HUES48 (cell line): ENCODE measurements around the gene ADCY5.

Experiments used
- H3K27ac ChIP-seq: one replicate; pipeline ENCODE4 v1.7.0; 2013; ENCODE audit warnings: low read depth, low read length, inconsistent platforms
- H3K27me3 ChIP-seq: 2 replicates; pipeline ENCODE4 v1.6.1; 2013; ENCODE audit warnings: mild to moderate bottlenecking, low read length; ENCODE audit not compliant: control insufficient read depth, insufficient read depth
- H3K36me3 ChIP-seq: 2 replicates; pipeline ENCODE4 v1.6.1; 2013; ENCODE audit warnings: low read length; ENCODE audit not compliant: control insufficient read depth, insufficient read depth
- H3K4me1 ChIP-seq: 2 replicates; pipeline ENCODE4 v1.6.1; 2013; ENCODE audit warnings: mild to moderate bottlenecking, low read length; ENCODE audit not compliant: control insufficient read depth, insufficient read depth
- H3K4me3 ChIP-seq: 2 replicates; pipeline ENCODE4 v1.5.1; 2013; ENCODE audit warnings: mild to moderate bottlenecking, low read depth, low read length
- H3K9ac ChIP-seq: 2 replicates; pipeline ENCODE4 v1.6.1; 2013; ENCODE audit warnings: mild to moderate bottlenecking, low read depth, low read length, moderate library complexity
- H3K9me3 ChIP-seq: 2 replicates; pipeline ENCODE4 v1.6.1; 2013; ENCODE audit warnings: low read length; ENCODE audit not compliant: control insufficient read depth, insufficient read depth

Gene ADCY5

DNA sequence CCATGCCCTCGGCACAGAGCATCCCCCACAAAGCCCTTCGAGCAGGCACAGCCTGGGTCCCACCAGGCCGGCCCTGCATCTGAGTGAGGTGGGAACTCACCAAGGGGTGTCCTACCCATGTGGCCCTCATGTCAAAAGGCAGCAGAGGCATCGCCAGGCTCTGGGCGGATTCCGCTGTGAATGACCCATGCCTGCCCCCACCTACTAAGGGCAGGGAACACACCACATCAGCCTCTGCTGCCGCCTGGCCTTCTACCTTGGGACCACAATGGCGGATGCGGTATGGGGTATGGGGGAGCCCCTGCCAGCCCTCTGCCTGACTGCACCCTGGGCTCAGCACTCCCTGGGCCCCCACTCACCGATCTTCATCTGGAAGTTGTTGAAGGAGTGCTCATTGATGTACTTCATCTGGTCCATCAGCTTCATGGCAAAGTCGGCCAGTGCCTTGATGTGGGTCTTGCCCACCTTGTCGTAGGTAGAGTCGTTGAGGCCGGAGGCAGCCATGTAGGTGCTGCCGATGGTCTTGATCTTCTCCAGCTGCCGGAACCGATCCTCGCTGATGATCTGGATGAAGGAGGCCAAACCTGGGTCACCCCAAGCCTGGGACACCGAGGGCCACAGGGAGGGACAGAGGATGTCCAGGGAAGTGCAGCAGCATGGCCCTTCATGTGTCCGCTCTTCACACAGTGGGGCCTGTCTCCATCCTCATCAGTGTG is 159.3 kb downstream of the ADCY5 start:
- no peaks in the 10 kb centered on the region for H3K27me3 ChIP-seq
- no peak overlapping the region for H3K4me3 ChIP-seq
- H3K36me3 ChIP-seq = peaks cover 32% of the 10 kb centered on the region
- no peaks in the 10 kb centered on the region for H3K4me1 ChIP-seq
- H3K9me3 ChIP-seq = no peaks in the 10 kb centered on the region
- H3K27ac ChIP-seq = no peak overlapping the region
- H3K9ac ChIP-seq = no peak overlapping the region

DNA sequence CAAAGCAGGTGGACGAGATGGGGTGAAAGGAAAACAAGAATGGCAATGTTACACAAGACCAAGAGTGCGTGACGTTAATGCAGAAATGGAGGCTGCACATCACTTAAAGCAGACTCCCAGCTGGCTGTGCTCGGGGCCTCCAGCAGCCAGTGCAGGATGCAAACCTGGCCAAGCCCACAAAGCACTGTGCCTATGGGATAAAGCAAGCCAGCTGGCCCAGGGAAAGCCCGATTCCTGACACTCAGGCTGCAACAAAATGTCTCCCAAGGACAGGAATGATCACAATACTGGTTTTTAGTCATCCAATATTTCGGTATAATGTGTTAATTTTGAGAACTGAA is 161.0 kb downstream of the ADCY5 start:
- Histone ChIP-seq H3K9me3 (no peaks in the 10 kb centered on the region), H3K27ac (no peak overlapping the region), H3K36me3 (peaks cover 37% of the 10 kb centered on the region), H3K9ac (no peak overlapping the region), H3K4me3 (no peak overlapping the region), H3K27me3 (no peaks in the 10 kb centered on the region), H3K4me1 (no peaks in the 10 kb centered on the region)

DNA sequence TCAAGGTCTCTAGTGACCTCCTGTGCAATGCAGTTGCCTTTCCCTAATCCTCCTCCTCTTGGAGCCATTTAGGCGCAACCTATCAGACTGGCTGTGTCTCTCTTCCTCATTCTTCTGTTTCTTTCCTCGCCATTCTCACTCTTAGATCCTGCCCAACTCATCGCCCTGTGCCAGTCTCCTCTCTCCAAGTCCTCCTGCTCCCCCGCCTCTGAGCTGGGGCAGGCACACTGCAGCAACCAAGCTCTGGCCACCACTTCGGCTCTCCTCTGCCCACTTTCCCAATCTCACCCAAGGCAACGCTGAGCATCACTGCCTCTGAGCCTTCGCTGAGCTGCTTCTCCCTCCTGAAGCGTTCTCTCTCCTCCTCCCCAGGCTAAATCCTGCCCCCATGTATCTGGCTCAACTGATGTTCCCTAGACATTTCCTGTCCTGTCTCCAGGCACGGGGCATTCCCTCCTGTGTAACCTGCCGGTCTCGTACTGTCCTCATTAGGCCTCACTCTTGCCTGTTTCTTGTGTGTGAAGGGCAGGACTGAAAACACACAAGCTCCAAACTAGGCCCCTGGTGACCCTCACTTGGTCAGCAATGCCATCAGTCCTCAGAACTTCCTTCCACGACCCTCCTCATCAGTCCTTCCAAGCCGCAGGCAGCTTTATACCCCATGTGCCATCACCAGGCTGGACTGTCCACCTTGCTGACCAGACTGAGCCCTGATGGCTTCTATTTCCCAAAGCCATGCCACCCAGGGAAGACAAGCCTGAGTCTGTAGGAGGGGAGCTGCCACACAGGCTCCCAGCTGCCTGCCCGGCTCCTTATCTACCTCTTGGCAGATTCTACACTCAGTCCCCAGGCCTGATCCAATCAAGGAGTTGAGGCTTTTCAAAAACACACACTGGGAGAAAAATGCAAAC is 161.6 kb downstream of the ADCY5 start:
- no peak overlapping the region for H3K27ac ChIP-seq
- H3K27me3 ChIP-seq = no peaks in the 10 kb centered on the region
- no peak overlapping the region for H3K9ac ChIP-seq
- no peak overlapping the region for H3K4me3 ChIP-seq
- no peaks in the 10 kb centered on the region for H3K9me3 ChIP-seq
- H3K4me1 ChIP-seq = no peaks in the 10 kb centered on the region
- H3K36me3 ChIP-seq = peaks cover 37% of the 10 kb centered on the region

DNA sequence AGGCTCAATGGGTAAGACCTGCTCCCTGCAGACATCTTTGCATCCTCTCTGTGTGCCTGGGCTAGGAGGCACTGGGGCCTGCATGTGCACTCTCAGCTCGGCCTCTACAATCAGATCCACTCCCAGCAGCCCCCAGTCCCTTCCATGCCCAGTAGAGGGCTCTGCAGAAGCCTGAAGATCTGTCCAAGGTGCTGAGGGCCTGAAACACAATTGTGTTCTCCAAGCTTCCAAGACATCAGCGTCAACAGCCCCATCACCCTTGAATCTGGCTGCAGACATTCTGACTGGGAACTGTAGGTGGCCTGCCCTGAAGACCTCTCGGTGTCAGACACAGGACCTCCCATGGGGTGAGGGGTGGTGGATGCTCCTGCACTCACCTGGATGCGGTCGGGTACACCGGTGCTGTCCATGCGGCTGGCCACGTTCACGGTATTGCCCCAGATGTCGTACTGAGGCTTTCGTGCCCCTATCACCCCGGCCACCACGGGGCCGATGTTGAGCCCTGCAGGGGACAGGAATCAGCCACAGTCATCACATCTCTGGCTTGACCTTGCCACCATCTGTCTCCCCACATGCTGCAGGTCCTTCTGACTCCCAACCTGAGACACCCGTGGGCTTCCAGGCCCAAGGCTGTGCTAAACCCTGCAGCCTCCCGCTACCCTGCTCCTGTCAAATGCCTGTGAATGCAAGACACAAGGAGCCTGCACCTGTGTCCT is 162.4 kb downstream of the ADCY5 start:
- no peaks in the 10 kb centered on the region for H3K9me3 ChIP-seq
- no peaks in the 10 kb centered on the region for H3K4me1 ChIP-seq
- no peak overlapping the region for H3K4me3 ChIP-seq

GRCh38 chr3:123285931-123286307 is 163.0 kb downstream of the ADCY5 start:
- no peaks in the 10 kb centered on the region for H3K4me1 ChIP-seq
- no peak overlapping the region for H3K27ac ChIP-seq
- no peaks in the 10 kb centered on the region for H3K27me3 ChIP-seq
- no peak overlapping the region for H3K9ac ChIP-seq
- H3K36me3 ChIP-seq = peaks cover 34% of the 10 kb centered on the region
- H3K4me3 ChIP-seq = no peak overlapping the region
- no peaks in the 10 kb centered on the region for H3K9me3 ChIP-seq

More for the DNA sequence above, 162.4 kb downstream of the ADCY5 start:
- Histone ChIP-seq H3K27ac (no peak overlapping the region), H3K27me3 (no peaks in the 10 kb centered on the region), H3K9ac (no peak overlapping the region), H3K36me3 (peaks cover 37% of the 10 kb centered on the region)

DNA sequence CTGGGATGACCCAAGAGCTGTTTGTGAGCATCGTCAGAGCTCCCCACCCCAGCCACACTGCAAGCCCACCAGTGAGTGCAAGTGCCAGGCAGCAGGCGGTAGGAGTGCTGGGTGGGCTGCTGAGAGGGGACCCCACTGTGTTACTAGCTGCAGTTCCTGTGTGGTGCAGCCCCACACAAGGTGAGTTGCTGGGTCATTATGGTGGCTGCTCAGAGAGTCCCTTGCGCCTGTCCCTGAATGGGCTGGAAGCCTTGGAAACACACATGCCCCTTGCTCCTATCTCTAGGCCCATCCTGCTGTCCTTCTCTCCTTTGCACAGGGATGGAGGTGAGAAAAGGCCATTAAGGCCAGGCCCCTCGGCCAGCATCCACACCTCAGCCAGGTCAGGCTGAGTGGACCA is 163.4 kb downstream of the ADCY5 start:
- Histone ChIP-seq H3K27ac (no peak overlapping the region), H3K4me1 (no peaks in the 10 kb centered on the region), H3K27me3 (no peaks in the 10 kb centered on the region)

GRCh38 chr3:123285066-123285465 is 163.8 kb downstream of the ADCY5 start:
- no peak overlapping the region for H3K27ac ChIP-seq
- H3K4me3 ChIP-seq = no peak overlapping the region
- no peaks in the 10 kb centered on the region for H3K9me3 ChIP-seq
- H3K4me1 ChIP-seq = no peaks in the 10 kb centered on the region
- H3K27me3 ChIP-seq = no peaks in the 10 kb centered on the region
- H3K36me3 ChIP-seq = peaks cover 26% of the 10 kb centered on the region
- H3K9ac ChIP-seq = no peak overlapping the region

More for the DNA sequence above, 163.4 kb downstream of the ADCY5 start:
- Histone ChIP-seq H3K9ac (no peak overlapping the region), H3K4me3 (no peak overlapping the region), H3K9me3 (no peaks in the 10 kb centered on the region), H3K36me3 (peaks cover 30% of the 10 kb centered on the region)

GRCh38 chr3:123284399-123285010 is 164.4 kb downstream of the ADCY5 start:
- no peaks in the 10 kb centered on the region for H3K27me3 ChIP-seq
- no peak overlapping the region for H3K4me3 ChIP-seq
- H3K9ac ChIP-seq = no peak overlapping the region
- no peaks in the 10 kb centered on the region for H3K9me3 ChIP-seq
- H3K27ac ChIP-seq = no peak overlapping the region
- peaks cover 20% of the 10 kb centered on the region for H3K36me3 ChIP-seq
- H3K4me1 ChIP-seq = no peaks in the 10 kb centered on the region

GRCh38 chr3:123283657-123284398 is 165.1 kb downstream of the ADCY5 start:
- Histone ChIP-seq H3K36me3 (peaks cover 15% of the 10 kb centered on the region), H3K4me1 (no peaks in the 10 kb centered on the region), H3K27ac (no peak overlapping the region), H3K27me3 (no peaks in the 10 kb centered on the region), H3K9ac (no peak overlapping the region), H3K9me3 (no peaks in the 10 kb centered on the region), H3K4me3 (no peak overlapping the region)

DNA sequence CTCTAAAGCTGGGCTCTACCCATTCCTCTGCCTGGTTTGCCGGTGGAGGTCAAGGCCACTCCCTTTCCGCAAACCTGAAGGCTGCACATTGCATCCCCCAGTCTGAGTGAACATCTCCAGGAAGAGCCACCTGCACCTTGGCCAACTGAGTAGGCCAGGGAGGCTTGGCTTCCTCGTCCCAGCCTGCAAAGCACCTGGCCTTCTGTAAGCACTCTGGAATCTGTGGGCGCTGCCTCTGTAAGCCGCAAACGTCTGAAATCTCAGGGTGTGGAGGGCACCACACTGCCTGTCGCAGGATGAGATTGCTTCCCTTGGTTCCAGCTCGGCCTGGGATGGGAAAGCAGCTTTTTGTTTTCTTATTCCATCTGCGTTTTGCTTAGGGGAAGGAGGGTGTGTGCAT is 165.8 kb downstream of the ADCY5 start:
- peaks cover 4% of the 10 kb centered on the region; the same call in 1 of the 2 replicates for H3K4me1 ChIP-seq
- peaks cover 15% of the 10 kb centered on the region for H3K36me3 ChIP-seq
- no peak overlapping the region for H3K9ac ChIP-seq
- no peak overlapping the region for H3K4me3 ChIP-seq
- no peaks in the 10 kb centered on the region for H3K27me3 ChIP-seq
- no peak overlapping the region for H3K27ac ChIP-seq
- H3K9me3 ChIP-seq = no peaks in the 10 kb centered on the region
